NCI-H1436 (cell line): ENCODE data around the gene POLR2H.

ENCODE experiments used
- DNase-seq: peaks from one replicate; lab custom pipeline; 2025; lab: John Stamatoyannopoulos, UW

Gene POLR2H

DNA sequence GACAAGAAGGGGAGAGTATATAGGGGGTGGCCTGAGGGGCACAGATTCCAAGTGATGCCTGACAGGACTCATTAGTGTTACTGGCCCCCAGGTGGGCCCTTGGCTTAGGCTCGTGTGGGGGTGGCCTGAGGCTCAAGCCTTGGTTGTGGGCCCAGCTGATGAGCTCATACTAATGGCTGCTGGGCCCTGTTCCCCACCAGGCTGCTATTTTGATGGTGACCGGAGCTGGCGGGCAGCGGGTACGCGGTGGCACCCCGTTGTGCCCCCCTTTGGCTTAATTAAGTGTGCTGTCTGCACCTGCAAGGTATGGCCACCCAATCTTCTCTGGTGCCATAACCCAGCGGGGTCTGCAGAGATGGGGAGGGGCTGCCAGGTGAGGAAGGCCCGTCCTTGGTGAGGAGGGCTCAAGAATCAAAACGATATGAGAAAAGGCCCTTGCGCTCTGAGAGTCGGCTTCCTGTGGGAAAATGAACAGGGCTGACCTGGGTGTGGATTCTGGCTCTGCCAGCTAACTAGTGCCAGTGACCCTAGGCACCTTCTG lies 25.7 kb downstream of the POLR2H start:
- no peak for DNase-seq

DNA sequence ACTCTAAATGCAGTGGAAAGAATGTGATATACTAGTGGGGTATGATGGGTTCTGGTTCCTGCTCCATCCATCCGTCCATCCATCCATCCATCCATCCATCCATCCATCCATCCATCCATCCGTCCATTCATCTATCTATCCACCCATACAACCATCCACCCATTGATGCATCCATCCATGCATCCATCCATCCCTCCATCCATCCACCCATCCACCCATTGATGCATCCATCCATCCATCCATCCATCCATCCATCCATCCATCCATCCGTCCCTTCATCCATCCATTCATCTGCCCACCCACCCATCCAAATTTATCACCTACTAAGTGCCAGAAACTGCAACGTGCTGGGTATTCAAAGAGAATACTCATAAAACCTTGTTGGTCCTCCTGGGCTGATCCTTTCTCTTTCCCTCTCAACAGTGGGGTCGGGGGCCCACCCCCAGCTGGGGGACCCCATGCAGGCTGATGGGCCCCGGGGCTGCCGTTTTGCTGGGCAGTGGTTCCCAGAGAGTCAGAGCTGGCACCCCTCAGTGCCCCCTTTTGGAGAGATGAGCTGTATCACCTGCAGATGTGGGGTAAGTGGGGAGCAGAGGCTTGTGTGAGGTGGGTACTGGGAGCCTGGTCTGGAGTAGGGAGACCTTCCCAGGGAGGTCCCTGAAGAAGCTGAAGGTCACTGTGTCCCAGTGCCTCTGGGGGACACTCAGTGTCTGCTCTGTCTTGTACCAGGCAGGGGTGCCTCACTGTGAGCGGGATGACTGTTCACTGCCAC lies 26.8 kb downstream of the POLR2H start:
- no peak for DNase-seq

DNA sequence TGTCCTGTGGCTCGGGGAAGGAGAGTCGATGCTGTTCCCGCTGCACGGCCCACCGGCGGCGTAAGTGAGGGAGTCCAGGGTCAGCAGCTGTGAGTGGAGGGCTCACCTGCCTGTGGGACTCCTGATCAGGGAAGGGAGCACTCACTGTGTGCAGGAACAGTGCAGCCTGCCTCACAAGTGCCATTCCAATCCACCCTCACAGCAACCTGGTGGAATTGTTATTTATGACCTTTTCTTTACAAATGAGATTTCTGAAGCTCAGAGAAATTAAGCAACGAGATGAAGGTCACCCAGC lies 27.4 kb downstream of the POLR2H start:
- no peak for DNase-seq

DNA sequence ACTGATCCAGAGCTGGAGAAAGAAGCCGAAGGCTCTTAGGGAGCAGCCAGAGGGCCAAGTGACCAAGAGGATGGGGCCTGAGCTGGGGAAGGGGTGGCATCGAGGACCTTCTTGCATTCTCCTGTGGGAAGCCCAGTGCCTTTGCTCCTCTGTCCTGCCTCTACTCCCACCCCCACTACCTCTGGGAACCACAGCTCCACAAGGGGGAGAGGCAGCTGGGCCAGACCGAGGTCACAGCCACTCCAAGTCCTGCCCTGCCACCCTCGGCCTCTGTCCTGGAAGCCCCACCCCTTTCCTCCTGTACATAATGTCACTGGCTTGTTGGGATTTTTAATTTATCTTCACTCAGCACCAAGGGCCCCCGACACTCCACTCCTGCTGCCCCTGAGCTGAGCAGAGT lies 27.9 kb downstream of the POLR2H start:
- DNase-seq, result no peak

DNA sequence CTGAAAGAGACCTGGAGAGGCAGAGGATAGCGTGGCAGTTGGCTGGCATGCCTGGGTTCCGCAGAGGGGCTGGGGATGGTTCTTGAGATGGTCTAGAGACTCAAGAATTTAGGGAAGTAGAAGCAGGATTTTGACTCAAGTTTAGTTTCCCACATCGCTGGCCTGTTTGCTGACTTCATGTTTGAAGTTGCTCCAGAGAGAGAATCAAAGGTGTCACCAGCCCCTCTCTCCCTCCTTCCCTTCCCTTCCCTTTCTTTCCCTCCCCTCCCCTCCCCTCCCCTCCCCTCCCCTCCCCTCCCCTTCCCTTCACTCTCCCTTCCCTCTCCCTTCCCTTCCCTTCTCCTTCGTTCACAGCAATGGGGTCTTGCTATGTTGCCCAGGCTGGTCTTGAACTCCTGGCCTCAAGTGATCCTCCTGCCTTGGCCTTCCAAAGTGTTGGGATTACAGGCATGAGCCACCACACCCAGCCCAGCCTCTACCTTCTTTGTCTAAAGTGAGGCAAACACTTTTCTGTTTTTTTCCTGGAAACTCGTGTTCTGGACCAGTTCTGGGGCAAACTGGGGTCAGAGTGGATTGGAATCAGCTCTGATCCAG lies 28.5 kb downstream of the POLR2H start:
- DNase-seq, result no peak

DNA sequence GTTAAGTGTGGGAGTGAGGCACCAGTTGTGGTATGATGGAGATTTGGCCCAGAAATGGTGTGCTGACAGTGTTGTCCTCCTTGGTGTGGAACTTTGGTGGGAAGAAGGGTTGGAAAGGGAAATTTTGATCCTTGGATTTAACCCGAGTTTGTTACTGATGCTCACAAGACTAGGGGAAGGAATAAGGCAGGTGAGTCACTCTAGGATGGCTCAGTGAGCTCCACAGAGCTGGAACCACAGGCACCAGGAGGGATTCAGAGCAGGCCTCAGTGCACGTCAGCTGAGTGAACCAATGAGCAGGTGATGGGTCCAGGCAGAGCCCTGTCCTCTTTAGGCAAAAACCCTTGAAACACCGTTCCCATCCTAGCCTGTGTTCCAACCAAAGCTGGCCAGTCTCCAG lies 29.8 kb downstream of the POLR2H start:
- no peak for DNase-seq

DNA sequence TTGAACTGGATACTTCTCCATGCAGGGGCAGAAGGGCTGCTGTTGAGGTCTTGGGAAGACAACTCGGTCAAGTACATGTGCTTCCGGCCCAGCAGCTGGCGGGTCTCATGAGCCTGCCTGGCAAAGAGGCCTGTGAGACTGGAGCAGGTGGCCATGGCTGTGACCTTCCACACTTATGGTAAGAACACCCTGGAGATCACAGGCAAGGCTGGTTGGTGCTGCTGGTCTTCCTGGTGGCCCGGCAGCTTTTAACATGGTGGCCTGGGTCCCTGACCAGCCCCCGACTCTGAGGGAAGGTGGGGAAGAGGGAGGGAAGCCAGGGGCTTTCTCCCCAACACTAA lies 33.8 kb downstream of the POLR2H start:
- DNase-seq, result no peak

DNA sequence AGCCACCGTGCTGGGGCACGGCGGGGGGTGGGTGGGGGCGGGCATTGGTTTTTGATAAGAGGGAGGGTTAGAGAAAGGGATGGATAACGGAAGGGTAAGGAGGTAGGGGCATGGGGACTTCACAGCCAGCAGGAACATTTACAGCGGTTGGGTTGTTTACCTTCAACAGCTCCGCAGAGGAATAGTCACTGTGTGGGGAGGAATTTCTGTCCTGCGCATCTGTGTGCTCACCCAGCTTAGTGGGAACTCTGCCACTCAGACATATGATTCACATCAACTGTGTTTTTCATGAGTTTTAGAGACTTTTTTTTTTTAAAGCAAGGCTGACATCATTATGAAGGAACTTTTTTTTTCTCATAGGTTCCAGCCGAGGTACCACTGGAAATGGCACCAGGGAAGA lies 37.9 kb downstream of the POLR2H start:
- no peak for DNase-seq

DNA sequence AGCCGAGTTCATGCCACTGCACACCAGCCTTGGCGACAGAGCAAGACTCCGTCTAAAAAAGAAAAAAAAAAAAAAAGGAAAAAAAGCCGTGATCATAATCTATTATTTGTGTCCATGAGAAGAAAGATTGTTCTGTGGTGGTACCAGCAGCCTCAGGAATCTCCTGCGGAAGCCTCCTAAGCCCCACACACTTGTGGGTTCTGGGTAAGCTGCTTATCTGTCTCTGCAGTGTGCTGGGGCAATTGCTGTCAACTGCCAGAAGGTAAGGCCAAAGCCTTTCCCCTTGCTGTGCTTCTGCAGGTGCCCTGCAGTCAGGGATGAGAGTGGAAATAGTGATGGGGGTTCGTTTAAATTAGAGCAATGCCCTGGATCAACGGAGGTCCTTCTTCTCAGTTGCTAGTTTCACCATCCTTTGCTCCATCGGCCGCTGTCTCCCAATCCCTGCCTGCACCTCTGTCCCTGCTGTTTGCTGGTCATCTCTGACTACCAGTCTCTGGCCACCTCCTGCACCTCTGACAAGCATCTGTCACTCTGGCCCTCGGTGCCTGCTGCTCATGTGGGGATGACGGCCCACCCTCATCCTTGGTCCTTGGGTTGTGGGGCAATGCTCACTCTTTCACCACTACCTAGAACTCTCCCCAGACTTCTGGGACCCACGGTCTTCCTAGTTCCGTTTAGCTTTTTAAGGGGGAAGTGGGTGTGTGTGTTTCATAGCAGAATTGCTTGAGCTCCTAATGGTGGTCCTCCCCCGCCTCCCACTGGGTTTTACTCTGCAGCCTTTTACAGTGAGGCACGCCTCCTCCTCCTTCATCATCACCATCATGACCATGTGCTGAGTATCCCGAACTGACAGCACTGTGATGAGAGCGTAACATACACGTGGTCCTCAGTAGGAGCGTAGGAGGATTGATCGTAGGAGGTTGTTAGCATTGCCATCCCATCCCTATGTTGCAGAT lies 43.8 kb downstream of the POLR2H start:
- no peak for DNase-seq

DNA sequence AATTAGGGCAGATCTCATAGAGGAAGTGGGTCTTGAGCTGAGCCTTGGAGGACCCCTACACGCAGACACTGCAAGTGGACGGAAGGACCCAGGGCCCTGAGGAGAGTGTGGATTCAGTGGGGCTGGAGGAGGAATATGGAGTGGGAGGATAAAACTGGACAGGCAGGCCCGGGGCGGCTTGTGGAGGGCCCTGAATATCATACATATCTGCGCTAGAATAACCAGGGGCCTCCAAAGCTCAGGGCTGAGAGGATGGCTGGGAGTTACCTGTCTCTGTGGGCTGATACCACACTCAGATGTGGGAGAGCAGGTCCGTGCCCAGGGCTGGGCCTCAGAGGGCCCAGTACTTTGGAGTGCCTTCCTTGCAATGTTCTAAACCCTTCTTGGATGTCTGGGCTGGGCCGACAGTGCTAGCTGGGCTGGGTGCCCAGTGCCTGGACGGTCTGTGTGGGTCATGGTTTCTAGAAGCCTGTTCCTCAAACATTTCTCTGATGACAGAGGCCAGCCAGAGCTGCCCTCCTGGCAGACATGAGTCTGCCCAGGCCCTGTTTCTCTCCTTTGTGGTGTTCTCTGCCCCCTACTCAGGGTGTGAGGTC lies 47.9 kb downstream of the POLR2H start:
- no peak for DNase-seq

DNA sequence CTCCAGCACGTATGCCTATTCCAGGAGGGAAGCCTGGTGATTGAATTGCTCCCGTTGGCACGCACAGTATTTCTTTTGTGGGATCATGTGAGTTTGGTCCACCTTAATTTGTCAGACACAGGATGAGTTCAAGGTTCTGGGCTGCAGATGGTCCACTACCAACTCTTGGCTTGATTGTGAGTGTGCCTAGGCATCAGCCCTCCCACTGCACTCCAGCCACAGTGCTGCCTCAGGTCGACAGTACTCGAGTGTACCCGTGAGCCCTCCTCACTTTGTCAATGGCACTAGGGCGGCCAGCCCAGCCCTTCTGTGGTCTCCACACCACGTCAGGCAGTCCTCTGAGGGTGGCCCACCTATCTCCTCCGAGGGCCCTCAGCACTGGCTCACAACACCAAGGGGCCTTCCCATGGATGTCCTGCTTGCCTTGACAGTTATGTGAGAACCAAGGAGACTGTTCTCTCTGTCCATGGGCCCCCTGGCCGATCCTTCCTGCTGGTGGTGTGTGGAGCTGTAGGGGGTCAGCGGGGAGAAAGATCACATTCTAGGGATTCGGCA lies 48.5 kb downstream of the POLR2H start:
- DNase-seq, result no peak

DNA sequence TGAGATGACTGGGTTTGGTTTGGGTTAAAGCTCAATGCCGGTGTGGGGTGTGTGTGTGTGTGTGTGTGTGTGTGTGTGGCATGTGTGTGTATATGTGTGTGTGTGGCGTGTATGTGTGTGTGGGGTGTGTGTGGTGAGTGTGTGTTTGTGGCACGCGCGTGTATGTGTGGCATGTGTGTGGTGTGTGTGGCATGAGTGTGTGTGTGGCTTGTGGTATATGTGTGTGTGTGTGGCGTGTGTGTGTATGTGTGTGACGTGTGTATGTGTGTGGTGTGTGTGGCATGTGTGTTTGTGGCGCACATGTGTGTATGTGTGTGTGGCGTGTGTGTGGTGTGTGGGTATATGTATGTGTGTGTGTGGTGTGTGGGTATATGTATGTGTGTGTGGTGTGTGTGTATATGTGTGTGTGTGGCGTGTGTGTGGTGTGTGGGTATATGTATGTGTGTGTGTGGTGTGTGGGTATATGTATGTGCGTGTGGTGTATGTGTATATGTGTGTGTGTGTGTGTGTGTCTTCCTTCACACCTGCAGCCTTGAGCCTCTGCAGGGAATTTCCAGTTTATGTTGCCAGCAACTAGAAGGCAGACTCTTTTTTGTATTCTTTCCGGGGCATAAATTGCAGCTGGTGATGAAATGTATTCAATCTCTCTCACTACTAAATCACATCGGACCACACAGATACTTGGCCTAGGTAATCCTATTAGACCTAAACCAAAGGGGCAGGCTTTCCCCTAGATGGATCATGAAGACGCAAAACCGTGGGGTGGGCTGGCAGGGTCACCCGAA lies 53.1 kb downstream of the POLR2H start:
- DNase-seq, result no peak

DNA sequence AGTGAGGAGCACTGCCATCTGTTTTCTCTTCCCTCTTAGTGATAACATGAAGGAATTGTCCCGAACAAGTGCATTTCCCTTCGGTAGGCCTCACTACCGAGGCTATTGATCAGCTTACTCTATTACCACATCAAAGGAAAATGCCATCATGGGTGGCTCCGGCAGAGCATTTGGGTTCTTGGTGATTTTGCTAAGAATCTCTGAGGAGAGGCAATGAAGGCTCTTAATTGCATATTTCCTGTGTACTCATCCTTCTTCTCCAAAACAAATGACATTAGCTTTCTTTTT lies 53.6 kb downstream of the POLR2H start:
- DNase-seq, result no peak

DNA sequence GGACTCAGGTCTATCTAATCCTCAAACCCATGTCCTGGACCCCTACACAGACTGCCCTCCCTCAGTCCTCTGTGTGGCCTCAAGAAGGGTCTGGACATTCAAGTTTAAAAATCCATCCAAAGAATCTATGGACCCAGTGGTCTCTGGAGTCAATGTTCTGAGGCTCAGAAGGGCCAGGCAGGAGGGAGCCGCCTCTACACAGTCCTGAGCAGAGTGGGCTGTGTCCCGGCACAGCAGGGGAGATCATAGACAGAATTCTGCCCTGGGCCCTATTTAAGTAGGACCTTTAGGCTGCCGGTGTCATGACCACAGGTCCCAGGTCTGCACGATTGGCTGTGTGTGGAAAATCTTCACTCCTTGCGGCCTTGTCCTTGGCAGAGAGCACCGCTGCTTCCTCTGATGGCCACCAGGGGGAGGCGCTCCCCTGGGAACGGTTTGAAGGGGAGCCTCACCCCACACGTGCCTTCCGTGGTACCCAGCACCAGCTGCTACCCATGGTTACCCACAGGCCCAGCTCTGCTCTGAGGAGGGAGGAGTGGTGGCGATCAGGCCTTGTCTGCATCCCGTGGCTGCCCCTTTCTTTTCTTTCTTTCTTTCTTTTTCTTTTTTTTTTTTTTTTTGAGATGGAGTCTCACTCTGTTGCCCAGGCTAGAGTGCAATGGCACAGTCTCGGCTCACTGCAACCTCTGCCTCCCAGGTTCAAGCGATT lies 56.3 kb downstream of the POLR2H start:
- DNase-seq, result peak; percentile 80
